LHCN-M2 (cell line): ENCODE results near the gene UGT1A4. TPM values are rescaled to one million over a fixed set of nuclear protein-coding genes. Genes with fewer than 3 reads are reported as not detected.

Experiments used
- DNase-seq: peaks from one replicate; pipeline ENCODE4 v3.0.0-alpha.2; 2012; ENCODE audit warnings: low read depth
- polyA plus RNA-seq: library from polyadenylated mRNA; unstranded; fragments of >200 nt; gene quantifications from one replicate; pipeline ENCODE4 v1.2.1, GENCODE V29; 2012; ENCODE audit warnings: missing spikeins
- total RNA-seq: library from RNA; depleted of rRNA; stranded (reverse); fragments of >200 nt; gene quantifications from 2 replicates; pipeline ENCODE4 v1.2.3, GENCODE V29; 2014; rRNA removed

UGT1A4 gene
- total RNA-seq, result not detected in 2 replicates
- not detected for polyA plus RNA-seq

GRCh38 chr2:233718552-233718951 is at the start of gene UGT1A4:
TSS of gene UGT1A4 (plus strand) at chr2:233718736. CDS start at chr2:233718821, 85 bp downstream.
- DNase-seq, result no peak

- DNase-seq, result no peak
These were observed 47.0 kb upstream of the UGT1A4 start, which contains the start of gene UGT1A9 for GRCh38 chr2:233671290-233672161. TSS of gene UGT1A9 (plus strand) at chr2:233671898. CDS start at chr2:233671935, 37 bp downstream.

- DNase-seq, result no peak
These were observed 45.6 kb upstream of the UGT1A4 start for GRCh38 chr2:233672886-233673285.

DNA sequence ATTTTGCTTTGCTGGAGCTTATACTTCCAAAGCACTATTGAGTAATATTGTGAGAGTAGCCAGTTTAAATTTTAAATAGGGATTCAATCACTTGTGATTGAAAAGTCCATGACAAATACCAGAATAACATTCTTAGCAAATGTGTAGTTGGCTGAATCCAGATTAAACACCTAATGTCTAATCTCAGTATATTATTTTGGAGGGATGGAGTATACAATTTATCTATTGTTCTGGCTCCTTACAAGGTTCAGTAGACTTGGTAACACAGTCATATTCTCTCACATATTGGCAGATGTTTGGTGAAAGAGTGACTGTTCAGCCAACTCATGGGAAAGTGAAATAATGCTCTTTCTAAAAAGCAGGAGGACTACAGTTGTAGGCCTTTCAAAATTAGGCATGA is 44.6 kb upstream of the UGT1A4 start:
- no peak for DNase-seq

DNA sequence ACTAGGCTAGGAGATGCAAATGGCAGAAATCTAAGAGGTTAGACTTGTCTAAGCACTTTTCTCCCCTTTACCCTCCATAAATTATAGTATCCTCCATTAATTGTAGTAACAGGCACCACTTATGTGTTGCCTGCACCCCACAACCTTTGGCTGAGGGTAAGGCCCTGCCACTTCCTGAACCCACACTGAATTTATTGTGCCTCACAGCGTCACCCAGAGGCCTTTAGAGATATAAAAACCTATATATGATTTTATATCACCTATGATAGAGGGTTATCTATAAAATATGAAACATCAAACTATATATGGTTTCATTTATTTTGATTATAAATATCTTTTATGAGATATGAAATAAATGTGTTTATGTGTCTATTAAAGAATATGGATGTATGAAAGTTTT is 44.2 kb upstream of the UGT1A4 start:
- DNase-seq, result no peak

DNA sequence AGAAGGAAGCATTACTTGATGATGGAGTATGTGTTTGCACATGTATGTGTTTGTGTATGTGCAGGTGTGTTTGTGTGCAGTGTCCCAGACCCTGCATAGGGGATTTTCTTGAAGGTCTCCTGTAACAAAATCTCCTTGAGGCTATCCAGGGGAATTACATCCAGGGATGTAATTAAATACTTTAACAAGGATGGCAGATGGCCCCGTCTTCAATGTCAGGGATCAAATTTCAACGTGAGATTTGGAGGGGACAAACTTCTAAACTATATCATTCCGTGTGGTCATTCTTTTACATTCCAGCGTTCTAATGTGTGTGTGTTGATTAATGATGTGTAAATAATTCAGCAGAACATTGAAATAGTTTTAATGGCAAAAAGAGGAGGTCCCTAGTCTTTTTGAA is 43.5 kb upstream of the UGT1A4 start:
- no peak for DNase-seq

DNA sequence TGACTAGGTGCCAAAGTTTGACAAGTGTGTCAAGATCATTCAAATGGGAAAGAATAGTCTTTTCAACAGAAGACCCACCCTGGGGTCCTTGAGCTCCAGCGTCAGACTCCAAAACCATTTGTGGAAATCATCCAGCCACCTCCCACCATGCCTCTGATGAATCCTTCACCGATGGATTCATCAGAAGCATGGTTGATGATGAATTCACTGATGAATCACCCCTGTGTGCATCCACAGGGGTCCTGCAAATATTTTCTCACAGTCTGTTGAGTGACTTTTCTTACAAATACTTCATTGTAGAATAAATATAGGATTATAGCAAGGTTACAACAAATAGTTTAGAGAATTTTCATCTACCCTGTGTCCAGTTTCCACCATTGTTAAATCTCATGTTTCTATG is 42.5 kb upstream of the UGT1A4 start:
- DNase-seq, result no peak

DNA sequence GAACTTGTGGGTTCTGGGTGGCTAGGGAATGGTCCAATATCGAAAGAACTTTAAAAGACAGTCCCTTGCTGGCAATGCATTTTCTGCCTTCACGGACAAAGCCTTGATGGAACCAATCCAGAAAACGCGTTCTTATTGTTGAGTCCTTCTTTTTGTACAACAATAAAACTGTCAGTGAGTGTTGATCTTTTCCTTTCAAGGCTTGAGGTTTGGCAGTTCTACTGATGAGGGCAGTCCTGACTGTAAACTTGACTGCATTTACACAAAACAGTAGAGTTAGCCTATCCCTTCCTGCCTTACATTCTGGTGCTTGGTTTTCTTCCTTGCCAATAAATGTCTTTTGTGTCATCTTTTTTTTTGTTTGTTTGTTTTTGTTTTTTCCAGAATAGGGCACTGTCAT is 39.3 kb upstream of the UGT1A4 start:
- DNase-seq, result no peak

- no peak for DNase-seq
These were observed 38.0 kb upstream of the UGT1A4 start for GRCh38 chr2:233680361-233681045.

DNA sequence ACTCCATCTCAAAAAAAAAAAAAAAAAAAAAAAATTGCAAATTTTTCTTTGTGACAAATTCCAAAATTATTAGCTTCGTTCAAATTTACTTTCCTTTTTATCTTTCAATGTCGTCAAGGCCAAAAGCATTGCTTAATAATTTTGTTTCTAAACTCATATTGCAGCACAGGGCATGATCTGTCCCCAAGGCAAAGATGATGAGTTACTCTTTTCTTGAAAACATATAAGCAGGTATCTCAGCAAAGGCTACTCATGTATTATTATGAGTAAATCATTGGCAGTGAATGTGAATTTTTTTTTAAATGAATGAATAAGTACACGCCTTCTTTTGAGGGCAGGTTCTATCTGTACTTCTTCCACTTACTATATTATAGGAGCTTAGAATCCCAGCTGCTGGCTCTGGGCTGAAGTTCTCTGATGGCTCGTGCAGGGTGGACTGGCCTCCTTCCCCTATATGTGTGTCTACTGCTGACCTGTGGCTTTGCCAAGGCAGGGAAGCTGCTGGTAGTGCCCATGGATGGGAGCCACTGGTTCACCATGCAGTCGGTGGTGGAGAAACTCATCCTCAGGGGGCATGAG is 36.9 kb upstream of the UGT1A4 start, which contains the start of gene UGT1A7:
TSS of gene UGT1A7 (plus strand) at position 381 of the 579 bp plus-strand sequence. CDS start at position 418, 37 bp downstream.
- DNase-seq, result no peak

DNA sequence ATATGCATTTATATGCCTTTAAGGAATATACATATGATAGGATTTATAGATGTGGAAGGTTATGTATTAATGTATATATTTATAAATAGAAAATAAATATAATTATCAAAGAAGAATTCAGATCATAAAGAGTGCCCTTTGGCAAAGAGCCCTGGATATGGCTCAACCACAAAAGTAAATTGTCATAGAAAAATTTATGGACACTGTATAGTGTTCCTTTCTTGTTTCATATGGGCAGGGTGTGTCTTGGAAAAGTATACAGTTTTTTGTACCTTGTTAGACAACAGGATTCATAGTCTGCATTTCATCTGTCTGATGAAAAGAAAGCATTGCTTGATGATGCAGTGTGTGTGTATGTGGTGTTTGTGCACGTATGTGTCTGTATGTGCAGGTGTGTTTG is 33.9 kb upstream of the UGT1A4 start:
- DNase-seq, result no peak

DNA sequence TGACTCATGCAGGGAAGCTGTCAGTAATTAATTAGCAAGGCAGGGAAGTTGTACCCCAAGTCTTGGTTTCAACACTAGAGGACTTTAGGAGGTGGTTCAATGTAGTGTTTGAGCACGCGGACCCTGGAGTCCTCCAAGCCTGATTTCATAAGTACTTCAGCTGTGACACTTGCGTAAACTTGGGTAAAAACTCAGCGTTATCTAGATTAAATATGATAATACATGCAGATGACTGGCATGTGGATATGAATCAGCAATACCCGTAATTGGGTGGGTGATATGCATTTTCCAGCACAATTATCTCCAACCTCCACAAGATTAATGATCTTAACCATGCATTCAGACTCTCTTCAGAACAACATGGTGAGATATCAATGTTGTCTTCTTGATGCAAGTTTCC is 31.6 kb upstream of the UGT1A4 start:
- DNase-seq, result no peak

DNA sequence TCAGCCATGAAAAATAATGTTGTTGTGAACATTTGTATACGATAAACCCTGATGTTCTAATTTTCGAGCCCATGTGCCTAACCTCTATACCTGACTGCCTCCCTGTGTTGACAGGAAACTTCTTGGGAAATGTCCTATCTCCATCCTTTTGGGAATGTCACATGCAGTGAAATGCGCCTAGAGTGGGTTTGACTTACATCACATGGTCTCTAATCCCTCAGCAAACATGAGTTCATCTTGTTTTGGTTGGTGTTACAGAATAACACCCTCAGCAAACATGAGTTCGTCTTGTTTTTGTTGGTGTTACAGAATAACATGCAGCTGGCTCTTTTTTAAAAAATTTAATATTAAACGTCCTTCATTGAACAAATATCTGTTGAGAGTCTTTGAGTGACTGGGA is 30.2 kb upstream of the UGT1A4 start:
- DNase-seq, result no peak

- DNase-seq, result no peak
These were observed 29.5 kb upstream of the UGT1A4 start for GRCh38 chr2:233689031-233689430.

DNA sequence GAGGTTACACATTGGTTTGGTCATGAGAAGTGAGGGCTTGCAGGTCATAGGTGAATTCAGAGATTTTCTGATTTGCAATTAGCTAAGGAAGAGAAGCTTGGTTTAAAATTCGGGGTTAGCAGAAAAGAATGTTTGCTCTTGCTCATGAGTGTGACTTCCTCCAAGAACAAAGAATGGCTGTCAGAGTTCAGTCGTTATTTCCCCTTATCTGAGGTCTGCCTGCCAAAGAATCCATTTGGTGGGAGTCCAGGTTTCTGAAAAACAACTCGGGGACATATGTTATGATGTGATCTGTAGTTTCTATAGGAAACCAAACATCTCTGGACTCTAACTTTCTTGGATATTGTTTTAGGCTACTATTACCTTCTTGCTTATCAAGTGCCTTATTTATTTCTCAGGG is 29.0 kb upstream of the UGT1A4 start:
- no peak for DNase-seq

DNA sequence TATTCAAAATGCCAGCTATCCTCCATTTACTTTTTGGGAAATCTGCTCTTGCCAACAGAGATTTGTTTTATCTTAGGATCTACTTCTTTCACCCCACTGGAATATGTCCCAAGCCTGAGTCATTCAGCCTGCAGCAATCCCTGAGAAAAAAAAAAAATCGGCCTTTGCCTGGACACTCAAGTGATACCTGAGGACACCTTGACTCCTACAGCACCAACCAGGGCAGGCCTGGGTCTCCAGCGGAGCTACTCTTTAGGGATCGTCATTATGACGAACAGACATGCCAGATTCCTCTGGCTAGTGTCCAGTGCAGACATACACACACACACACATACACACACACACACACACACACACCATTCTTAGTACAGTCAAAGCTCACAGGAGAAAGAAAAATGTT is 28.1 kb upstream of the UGT1A4 start:
- DNase-seq, result no peak

- DNase-seq, result no peak
These were observed 26.8 kb upstream of the UGT1A4 start for GRCh38 chr2:233691443-233692433.

GRCh38 chr2:233692648-233693047 is 25.9 kb upstream of the UGT1A4 start, which contains the start of gene UGT1A6:
TSS of gene UGT1A6 (plus strand) at chr2:233692890. CDS start at chr2:233693005, 115 bp downstream.
- no peak for DNase-seq

GRCh38 chr2:233693963-233694362 is 24.6 kb upstream of the UGT1A4 start:
- no peak for DNase-seq

DNA sequence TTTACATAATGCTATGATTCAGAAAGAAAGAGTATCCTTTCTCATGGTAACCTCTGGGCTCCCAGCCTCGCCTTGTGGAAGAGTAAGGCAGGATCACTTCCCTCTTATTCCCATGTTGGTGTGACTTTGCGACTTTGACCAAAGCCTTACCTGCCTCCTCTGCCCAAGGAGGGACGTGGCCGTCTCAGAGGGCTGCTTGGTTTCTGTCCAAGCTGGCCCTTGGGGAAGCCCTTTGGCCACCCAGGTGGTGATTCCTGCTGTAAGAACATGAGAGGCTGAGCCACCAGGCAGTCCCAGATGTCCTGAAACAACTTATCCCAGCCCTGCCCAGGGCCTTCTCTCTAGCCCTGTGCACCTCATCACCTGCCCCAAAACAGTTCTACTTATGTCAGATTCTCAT is 19.8 kb upstream of the UGT1A4 start:
- DNase-seq, result no peak
